Rectal smooth muscle tissue (tissue), 1 donor: Measurements from ENCODE around the gene DCTN4.

Experiments used
- H3K27ac ChIP-seq: one replicate; pipeline ENCODE4 v1.7.0; 2013; ENCODE audit warnings: low read depth, low read length, inconsistent platforms
- H3K27me3 ChIP-seq: one replicate; pipeline ENCODE4 v1.7.0; 2013; ENCODE audit warnings: low read length; ENCODE audit not compliant: control insufficient read depth, insufficient read depth
- H3K36me3 ChIP-seq: one replicate; pipeline ENCODE4 v1.7.0; 2013; ENCODE audit warnings: low read length; ENCODE audit not compliant: control insufficient read depth, insufficient read depth
- H3K4me1 ChIP-seq: one replicate; pipeline ENCODE4 v1.7.0; 2013; ENCODE audit warnings: low read length; ENCODE audit not compliant: control insufficient read depth, insufficient read depth
- H3K4me3 ChIP-seq: one replicate; pipeline ENCODE4 v1.7.0; 2013; ENCODE audit warnings: low read length
- H3K9ac ChIP-seq: one replicate; pipeline ENCODE4 v1.7.0; 2013; ENCODE audit warnings: low read length

Gene DCTN4

DNA sequence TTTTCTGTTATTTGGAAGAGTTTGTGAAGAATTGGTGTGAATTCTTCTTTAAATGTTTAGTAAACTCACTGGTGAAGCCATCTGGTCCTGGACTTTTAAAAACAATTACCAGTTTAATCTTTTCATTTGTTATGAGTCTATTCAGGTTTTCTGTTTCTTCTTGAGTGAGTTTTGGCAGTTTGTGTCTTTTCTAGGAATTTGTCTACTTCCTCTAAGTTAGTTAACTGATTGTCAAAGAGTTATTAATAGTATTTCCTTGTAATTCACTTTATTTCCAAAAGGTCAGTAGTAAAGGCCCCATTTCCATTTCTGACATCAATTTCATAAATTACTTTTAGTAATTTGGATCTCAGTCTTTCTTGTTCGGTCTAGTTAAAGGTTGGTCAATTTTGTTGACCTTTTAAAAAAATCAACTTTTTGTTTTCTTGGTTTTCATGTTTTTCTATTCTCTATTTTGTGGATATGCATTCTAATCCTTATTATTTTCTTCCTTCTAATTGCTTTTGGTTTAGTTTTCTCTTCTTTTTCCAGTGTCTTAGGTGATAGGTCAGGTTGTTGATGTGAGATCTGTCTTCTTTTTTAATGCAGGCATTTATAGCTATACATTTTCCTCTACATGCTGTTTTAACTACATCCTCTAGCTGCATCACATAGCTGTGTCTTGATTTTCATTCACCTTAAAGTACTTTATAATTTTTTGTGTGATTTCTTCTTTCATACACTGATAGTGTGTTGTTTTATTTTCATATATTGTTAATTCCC, 12.4 kb upstream of the DCTN4 start:
- H3K9ac ChIP-seq, result no peak overlapping the region
- no peak overlapping the region for H3K27ac ChIP-seq
- no peaks in the 10 kb centered on the region for H3K27me3 ChIP-seq

GRCh38 chr5:150766251-150766650, 7.4 kb upstream of the DCTN4 start:
- H3K9ac ChIP-seq, result no peak overlapping the region
- H3K27ac ChIP-seq, result no peak overlapping the region
- no peaks in the 10 kb centered on the region for H3K4me1 ChIP-seq
- no peak overlapping the region for H3K4me3 ChIP-seq
- no peaks in the 10 kb centered on the region for H3K27me3 ChIP-seq
- H3K36me3 ChIP-seq, result no peaks in the 10 kb centered on the region

More for the DNA sequence above, 12.4 kb upstream of the DCTN4 start:
- no peaks in the 10 kb centered on the region for H3K36me3 ChIP-seq
- H3K4me3 ChIP-seq, result no peak overlapping the region
- no peaks in the 10 kb centered on the region for H3K4me1 ChIP-seq

DNA sequence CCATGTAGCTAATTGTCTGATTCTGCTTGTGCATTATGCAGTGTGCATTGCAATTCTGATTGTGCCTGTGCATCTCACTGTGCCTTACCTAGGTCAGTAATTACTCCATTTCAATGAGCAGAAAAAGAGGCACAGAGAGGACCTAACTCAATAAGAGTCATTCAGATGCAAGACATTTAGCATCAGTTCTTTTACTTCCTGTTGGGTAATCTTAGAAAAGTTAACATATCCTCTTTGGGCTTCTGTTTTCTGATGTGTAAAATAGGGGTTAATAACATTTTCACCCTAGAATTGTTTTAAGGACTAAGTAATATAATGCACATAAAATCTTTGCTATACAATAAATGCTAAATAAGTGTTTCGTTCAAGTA, 7.0 kb upstream of the DCTN4 start:
- Histone ChIP-seq H3K27ac (no peak overlapping the region), H3K36me3 (no peaks in the 10 kb centered on the region), H3K9ac (no peak overlapping the region), H3K27me3 (no peaks in the 10 kb centered on the region), H3K4me3 (no peak overlapping the region), H3K4me1 (no peaks in the 10 kb centered on the region)

DNA sequence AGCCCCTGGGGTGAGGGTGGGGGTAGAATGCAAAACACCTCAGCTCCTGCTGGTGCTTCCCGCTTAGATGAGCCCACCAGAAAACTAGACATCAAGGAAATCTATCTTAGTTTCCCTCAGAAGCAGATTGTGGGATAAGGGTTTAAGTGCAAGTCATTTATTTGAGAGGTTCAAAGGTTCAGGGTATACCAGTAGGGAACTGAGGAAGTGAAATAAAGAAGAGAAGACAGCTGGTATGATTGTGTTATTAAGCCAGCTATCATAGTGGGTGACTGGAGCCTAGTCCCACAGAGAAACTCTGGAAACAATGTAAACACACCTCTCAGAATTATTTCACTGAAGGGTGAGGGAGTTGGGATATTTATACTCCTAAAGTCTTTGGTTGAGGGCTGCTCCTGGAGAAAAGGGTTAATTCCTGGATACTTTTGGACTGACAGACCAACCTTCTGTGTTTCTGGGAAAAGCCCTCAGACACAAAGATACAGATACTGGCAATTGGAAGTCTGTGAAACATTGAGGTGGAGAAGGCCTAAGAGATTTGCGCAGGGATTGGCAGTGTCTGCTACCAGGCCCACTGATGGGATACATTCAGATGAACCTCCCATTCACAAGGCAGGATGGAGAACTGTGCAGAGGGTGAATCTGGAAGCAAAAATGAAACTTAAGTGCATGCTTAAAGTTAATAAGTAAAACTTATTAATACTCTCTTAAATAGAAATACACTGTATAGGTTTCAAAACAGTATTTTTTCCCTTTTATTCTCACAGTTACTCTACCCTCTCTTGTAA, 6.4 kb upstream of the DCTN4 start:
- Histone ChIP-seq H3K27me3 (no peaks in the 10 kb centered on the region), H3K36me3 (no peaks in the 10 kb centered on the region), H3K9ac (no peak overlapping the region), H3K4me1 (no peaks in the 10 kb centered on the region), H3K4me3 (no peak overlapping the region), H3K27ac (no peak overlapping the region)

DNA sequence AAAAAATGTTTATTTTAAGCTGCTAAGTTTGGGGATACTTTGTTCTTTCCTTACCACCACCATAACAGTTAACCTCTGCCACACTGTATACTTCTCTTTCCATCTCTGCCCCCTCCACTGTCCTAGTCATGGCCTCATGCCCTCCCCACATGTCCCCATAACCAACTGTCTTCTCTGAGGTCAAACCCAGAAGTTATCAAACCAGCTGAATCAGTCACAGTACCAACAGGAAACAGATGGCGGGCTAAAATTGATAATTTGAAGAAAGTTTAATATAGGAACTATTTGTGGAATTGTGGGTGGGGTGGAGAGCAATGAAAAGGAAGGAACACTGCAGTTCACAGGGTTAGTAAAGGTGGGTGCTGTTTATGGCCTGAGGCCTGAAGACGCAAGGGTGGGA, 5.7 kb upstream of the DCTN4 start:
- H3K27me3 ChIP-seq, result no peaks in the 10 kb centered on the region
- H3K9ac ChIP-seq, result no peak overlapping the region
- no peaks in the 10 kb centered on the region for H3K36me3 ChIP-seq
- H3K27ac ChIP-seq, result no peak overlapping the region
- no peak overlapping the region for H3K4me3 ChIP-seq
- no peaks in the 10 kb centered on the region for H3K4me1 ChIP-seq

DNA sequence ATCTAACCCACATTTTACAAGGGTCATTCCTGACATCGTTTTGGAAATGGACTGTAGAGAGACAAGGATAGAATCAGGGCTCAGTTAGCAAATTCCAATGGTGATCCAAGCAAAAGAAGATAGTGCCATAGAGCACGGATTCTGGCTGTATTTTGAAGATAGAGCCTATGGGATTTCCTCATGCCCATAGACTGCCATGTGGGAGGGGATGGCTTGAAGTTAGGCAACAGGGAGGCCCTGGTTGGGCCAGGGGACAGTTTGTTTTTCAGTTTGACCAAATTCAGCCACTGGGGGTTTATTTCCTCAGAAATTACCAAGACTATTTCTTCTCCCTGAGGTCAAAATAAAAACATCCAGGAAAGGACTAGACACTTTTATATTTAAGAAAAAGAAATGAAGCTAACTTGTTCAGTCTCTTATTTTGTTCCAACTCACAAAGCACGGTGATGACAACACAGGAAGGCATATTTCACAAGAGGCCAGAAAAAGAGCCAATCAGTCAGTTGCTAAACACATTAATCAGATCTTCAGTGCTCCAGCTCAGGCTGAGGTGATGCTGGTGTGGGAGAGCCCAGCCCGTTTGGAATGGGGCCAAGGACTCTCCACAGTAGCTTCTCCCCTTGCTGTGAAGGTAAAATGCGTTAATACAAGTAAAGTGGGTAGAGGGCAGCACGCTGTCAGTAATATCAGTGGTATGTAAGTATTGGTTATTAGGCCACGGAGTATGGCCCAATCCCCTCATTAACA, 4.4 kb upstream of the DCTN4 start:
- H3K4me3 ChIP-seq, result no peak overlapping the region
- peaks cover 3% of the 10 kb centered on the region for H3K4me1 ChIP-seq
- peak overlapping the region; percentile 21 for H3K27ac ChIP-seq
- H3K36me3 ChIP-seq, result no peaks in the 10 kb centered on the region
- no peaks in the 10 kb centered on the region for H3K27me3 ChIP-seq
- no peak overlapping the region for H3K9ac ChIP-seq

GRCh38 chr5:150762211-150762610, 3.4 kb upstream of the DCTN4 start:
- Histone ChIP-seq H3K36me3 (no peaks in the 10 kb centered on the region), H3K27me3 (no peaks in the 10 kb centered on the region), H3K4me3 (no peak overlapping the region), H3K27ac (no peak overlapping the region), H3K9ac (no peak overlapping the region), H3K4me1 (peaks cover 5% of the 10 kb centered on the region)

DNA sequence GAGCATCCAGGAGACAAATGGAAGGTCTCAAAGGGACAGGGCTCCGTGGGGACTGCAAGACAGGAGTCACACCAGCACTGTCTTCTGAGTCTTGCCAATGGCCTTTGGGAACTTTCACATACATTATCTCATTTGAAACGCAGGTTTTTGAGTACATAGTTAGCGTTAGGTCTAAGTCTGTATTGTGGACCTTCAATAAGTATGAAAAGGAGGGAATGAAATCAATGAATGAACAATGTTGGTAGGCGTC, 442 bp upstream of the DCTN4 start:
- peak overlapping the region; percentile 99 for H3K27ac ChIP-seq
- H3K4me3 ChIP-seq, result peak overlapping the region; percentile 96
- no peaks in the 10 kb centered on the region for H3K36me3 ChIP-seq
- peak overlapping the region; percentile 56 for H3K9ac ChIP-seq
- H3K4me1 ChIP-seq, result peaks cover 9% of the 10 kb centered on the region
- H3K27me3 ChIP-seq, result no peaks in the 10 kb centered on the region

- Histone ChIP-seq H3K27ac (peak overlapping the region; percentile 94), H3K9ac (peak overlapping the region; percentile 96), H3K36me3 (no peaks in the 10 kb centered on the region), H3K4me1 (peaks cover 9% of the 10 kb centered on the region), H3K4me3 (peak overlapping the region; percentile 96), H3K27me3 (no peaks in the 10 kb centered on the region)
Measured at GRCh38 chr5:150758203-150758530, 650 bp downstream of the DCTN4 start.

GRCh38 chr5:150757087-150757649, 1.6 kb downstream of the DCTN4 start:
- no peaks in the 10 kb centered on the region for H3K36me3 ChIP-seq
- H3K27ac ChIP-seq, result no peak overlapping the region
- H3K9ac ChIP-seq, result no peak overlapping the region
- peaks cover 9% of the 10 kb centered on the region for H3K4me1 ChIP-seq
- H3K4me3 ChIP-seq, result no peak overlapping the region
- H3K27me3 ChIP-seq, result no peaks in the 10 kb centered on the region

- peaks cover 6% of the 10 kb centered on the region for H3K4me1 ChIP-seq
Measured at GRCh38 chr5:150753863-150754262, 5.0 kb downstream of the DCTN4 start.

DNA sequence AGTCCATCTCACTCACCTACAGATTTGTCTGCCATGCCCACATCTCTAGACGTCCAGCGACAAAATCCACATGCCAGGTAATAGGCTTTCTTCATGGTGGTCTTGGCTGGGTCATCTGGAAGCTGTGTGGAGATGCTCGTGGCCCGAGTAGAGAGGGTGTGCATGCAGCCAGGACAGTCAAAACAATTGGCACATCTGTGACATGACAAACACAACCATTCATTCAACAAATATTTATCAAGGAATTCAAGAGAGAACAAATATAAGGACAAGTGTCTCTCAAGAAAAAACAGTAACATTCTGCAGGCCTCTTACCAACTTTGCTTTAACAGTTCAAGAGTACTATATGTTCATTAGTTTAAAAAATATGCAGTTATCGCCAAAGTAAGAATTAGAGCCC, 5.4 kb downstream of the DCTN4 start:
- H3K27ac ChIP-seq, result no peak overlapping the region
- H3K27me3 ChIP-seq, result no peaks in the 10 kb centered on the region
- H3K36me3 ChIP-seq, result no peaks in the 10 kb centered on the region
- no peak overlapping the region for H3K4me3 ChIP-seq
- H3K4me1 ChIP-seq, result peaks cover 6% of the 10 kb centered on the region
- no peak overlapping the region for H3K9ac ChIP-seq

More at GRCh38 chr5:150753863-150754262, 5.0 kb downstream of the DCTN4 start:
- H3K27ac ChIP-seq, result no peak overlapping the region
- H3K4me3 ChIP-seq, result no peak overlapping the region
- no peaks in the 10 kb centered on the region for H3K36me3 ChIP-seq
- H3K27me3 ChIP-seq, result no peaks in the 10 kb centered on the region
- H3K9ac ChIP-seq, result no peak overlapping the region
